Measurements from ENCODE around the gene C15orf39.

The C15orf39 gene

DNA sequence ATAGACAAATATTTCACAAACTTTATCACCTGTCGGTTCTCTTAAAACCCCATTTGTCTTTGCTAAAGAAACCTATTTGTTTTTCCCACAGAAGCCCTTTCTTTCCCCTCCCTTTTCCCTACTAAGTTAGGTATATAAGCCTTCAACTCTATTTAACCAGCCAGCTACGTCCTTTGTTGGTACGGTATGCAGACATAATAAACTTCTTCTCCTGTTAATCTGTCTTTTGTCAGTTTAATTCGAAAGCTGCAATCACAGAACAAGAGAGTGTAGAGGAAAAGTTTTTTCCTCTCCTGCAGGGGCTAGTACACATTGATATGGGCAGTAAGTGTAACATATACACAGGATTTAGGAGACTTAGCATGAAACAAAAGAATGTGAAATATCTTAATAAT is 21.9 kb upstream of the C15orf39 start:
- H3K4me3 ChIP-seq (ENCODE audit: low read depth, low read length): no peak overlapping the region
- TF ChIP-seq, protein P1, sequence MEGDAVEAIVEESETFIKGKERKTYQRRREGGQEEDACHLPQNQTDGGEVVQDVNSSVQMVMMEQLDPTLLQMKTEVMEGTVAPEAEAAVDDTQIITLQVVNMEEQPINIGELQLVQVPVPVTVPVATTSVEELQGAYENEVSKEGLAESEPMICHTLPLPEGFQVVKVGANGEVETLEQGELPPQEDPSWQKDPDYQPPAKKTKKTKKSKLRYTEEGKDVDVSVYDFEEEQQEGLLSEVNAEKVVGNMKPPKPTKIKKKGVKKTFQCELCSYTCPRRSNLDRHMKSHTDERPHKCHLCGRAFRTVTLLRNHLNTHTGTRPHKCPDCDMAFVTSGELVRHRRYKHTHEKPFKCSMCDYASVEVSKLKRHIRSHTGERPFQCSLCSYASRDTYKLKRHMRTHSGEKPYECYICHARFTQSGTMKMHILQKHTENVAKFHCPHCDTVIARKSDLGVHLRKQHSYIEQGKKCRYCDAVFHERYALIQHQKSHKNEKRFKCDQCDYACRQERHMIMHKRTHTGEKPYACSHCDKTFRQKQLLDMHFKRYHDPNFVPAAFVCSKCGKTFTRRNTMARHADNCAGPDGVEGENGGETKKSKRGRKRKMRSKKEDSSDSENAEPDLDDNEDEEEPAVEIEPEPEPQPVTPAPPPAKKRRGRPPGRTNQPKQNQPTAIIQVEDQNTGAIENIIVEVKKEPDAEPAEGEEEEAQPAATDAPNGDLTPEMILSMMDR (IDR thresholded peaks at IDR 0.05; ENCODE audit: control insufficient read depth, extremely low read depth, insufficient read depth): no peak
- no peak for DNase-seq (ENCODE audit: low read depth)

DNA sequence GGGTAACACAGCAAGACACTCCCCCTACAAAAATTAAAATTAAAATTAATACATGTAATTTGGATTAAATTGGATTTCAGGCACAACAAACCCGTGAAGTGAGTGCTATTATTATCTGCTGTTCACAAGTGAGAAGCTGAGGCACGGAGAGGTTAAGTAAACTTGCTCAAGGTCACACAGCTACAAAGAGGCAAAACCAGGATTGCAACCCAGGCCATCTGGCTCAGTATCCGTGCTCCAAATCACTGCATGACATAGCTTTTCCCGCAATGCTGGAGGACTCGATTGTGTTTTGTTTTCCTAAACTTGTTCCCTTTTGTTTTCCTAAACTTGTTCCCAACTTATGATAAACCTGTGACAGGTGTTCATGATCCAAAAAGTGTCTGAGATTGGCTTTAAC is 19.9 kb upstream of the C15orf39 start:
- TF ChIP-seq, protein P1 (IDR thresholded peaks at IDR 0.05; ENCODE audit: control insufficient read depth, extremely low read depth, insufficient read depth): no peak
- DNase-seq (ENCODE audit: low read depth): no peak
- H3K4me3 ChIP-seq (ENCODE audit: low read depth, low read length): no peak overlapping the region

DNA sequence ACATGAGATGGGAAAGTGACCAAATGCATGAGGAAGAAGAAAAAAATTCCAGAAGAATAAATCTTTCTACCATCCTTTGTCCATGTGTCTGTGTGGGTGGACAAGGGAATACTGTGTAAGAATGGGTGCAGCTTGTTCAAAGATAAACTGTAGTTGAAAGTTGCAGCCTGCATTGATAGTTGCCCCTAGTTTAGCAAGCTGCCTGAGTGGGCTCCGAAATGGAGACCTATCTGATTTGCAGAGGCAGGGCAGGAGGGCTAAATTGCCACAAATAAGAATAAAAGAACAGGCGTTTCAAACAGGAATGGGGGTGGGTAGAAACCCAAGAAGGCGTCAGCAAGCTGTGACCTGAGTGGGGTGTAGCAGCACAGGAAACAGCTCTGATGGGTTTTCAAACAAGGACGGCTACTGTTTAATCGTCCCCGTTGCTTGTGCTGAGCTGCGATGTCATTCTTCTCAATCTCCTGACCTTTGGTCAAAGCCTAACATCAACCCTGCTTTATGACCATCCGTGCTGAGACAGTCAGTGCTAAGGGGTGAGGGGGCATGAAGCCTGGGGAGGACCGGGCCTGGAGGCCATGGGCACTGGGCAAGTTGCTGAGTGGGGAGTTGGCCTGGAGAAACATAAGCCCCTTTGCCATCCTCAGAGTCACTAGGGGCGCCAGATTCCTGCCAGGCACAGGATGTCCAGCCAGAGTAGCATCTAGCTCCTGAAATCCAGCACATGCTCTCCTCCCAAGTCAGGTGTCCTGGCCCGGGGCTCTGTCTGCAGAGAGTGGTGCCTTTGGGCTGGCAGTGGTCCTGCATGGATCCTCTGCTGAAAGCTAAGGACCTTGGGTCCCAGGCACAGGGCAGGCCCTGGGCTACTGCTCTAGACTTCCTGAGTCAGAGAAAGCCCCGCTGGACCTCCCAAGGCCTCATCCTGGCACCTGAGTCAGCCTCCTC is 19.2 kb upstream of the C15orf39 start:
- no peak for DNase-seq (ENCODE audit: low read depth)
- TF ChIP-seq, protein P1 (IDR thresholded peaks at IDR 0.05; ENCODE audit: control insufficient read depth, extremely low read depth, insufficient read depth): no peak
- no peak overlapping the region for H3K4me3 ChIP-seq (ENCODE audit: low read depth, low read length)

DNA sequence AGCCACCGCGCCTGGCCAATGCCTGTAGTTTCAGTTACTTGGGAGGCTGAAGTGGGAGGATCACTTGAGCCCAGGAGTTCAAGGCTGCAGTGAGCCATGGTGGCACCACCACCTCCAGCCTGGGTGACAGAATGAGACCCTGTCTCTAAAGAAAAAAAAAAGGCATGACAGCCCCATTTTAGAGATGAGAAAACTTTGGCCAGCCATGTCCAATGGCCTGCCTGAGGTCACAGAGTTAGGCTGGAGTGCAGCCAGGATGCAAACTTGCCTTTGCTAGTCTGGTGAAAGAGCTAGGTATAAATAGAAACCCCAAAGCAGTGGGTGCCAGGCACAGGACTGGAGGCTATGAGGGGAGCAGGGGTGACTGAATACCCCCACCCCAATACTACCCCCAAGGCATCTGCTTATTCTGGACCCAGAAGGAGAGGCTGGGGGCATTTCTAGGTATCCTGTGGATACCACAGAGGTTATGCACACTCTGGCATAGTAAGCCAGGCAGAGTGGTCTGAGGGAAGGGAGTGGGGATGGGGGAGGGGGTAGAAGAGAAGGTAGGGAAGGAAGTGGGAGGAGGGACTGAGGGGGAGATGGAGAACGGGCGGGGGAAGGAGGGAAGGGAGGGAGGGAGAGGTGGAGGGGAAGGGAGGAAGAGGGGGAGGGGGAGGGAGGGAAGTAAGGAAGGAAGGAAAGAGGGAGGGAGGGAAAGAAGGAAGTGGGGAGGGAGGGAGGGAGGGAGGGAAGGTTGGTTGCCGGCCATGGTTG is 16.2 kb upstream of the C15orf39 start:
- TF ChIP-seq, protein P1 (IDR thresholded peaks at IDR 0.05; ENCODE audit: control insufficient read depth, extremely low read depth, insufficient read depth): no peak
- no peak overlapping the region for H3K4me3 ChIP-seq (ENCODE audit: low read depth, low read length)
- DNase-seq (ENCODE audit: low read depth): no peak

DNA sequence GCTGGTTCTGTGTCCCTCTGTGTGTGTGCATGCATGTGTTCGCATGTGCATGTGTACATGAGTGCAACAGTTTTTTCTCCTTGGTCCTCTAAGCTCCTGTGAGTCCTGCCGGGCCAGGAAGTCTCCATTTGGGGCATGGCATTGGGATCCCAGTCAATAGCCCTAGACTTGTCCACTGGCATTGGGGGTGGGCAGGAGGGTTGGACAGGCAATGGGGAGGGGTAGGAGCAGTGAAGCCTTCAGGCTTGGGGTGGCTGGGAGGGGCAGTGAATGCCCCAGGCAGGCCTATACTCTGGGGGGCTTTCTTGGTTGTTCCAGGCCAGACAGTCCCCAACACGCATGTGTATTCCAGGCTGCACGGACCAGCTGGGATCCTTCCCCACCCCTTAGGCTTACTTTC is 15.6 kb upstream of the C15orf39 start:
- TF ChIP-seq, protein P1 (IDR thresholded peaks at IDR 0.05; ENCODE audit: control insufficient read depth, extremely low read depth, insufficient read depth): no peak
- no peak for DNase-seq (ENCODE audit: low read depth)
- H3K4me3 ChIP-seq (ENCODE audit: low read depth, low read length): no peak overlapping the region

DNA sequence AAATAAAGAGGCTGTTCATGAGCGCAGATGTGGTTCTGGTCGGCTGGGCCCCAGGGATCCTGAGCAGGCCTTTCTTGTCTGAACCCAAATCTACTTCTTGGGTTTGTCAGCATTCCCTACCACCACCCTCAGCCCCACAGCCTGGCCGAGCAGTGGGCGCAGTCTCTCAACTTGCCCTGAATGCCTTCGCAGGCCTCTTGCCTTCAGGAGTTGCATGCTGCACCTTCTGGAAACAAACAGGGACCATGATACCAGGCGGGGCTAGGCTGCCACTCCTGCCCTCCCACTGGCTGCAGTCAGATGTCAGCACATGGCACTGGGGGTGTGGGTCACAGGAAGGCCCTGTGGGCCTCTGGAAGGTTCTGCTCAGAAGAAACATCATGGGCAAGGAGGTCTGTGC is 13.2 kb upstream of the C15orf39 start:
- no peak for DNase-seq (ENCODE audit: low read depth)
- TF ChIP-seq, protein P1 (IDR thresholded peaks at IDR 0.05; ENCODE audit: control insufficient read depth, extremely low read depth, insufficient read depth): no peak
- no peak overlapping the region for H3K4me3 ChIP-seq (ENCODE audit: low read depth, low read length)

All from LNCaP clone FGC (cell line).